HUES64 (cell line): Measurements from ENCODE around the gene SNRPF. TPM values are rescaled to one million over a fixed set of nuclear protein-coding genes. Genes with fewer than 3 reads are reported as not detected.
"Not testable (repeated sequence)": the region's sequence is repeated elsewhere in the genome, so short reads cannot be mapped to it uniquely, and the experiment has no call there.

Source experiments
- H3K27ac ChIP-seq: 2 replicates; pipeline ENCODE4 v1.7.0; 2013; ENCODE audit warnings: low read depth, low read length, inconsistent platforms
- H3K27me3 ChIP-seq: 2 replicates; pipeline ENCODE4 v1.6.1; 2013; ENCODE audit warnings: mild to moderate bottlenecking, low read length; ENCODE audit not compliant: insufficient read depth
- H3K36me3 ChIP-seq: 2 replicates; pipeline ENCODE4 v1.6.1; 2013; ENCODE audit warnings: mild to moderate bottlenecking, low read length; ENCODE audit not compliant: insufficient read depth
- H3K4me1 ChIP-seq: 2 replicates; pipeline ENCODE4 v1.6.1; 2013; ENCODE audit warnings: mild to moderate bottlenecking, low read length, moderate library complexity; ENCODE audit not compliant: insufficient read depth
- H3K4me3 ChIP-seq: 2 replicates; pipeline ENCODE4 v1.5.1; 2013; ENCODE audit warnings: mild to moderate bottlenecking, low read length, moderate library complexity
- H3K9ac ChIP-seq: 2 replicates; pipeline ENCODE4 v1.6.1; 2013; ENCODE audit warnings: mild to moderate bottlenecking, low read depth, low read length
- H3K9me3 ChIP-seq: 2 replicates; pipeline ENCODE4 v1.6.1; 2013; ENCODE audit warnings: low read depth, low read length; ENCODE audit not compliant: insufficient read depth
- WGBS: fragments of 150-250, 120-280 bp; methylation state at CpG from one replicate; pipeline ENCODE4 v1.1.7; 2013; ENCODE audit warnings: missing lambda C conversion rate; 5-methylcytosine and 5-hydroxymethylcytosine counted together
- polyA plus RNA-seq, 2 experiments: library from polyadenylated mRNA; stranded (reverse); fragments of 50-300 nt; gene quantifications; one replicate each; pipeline ENCODE4 v1.2.3, GENCODE V29; 2013

Gene SNRPF
- 138 TPM for polyA plus RNA-seq (2013, experiment 1 of 2)
- polyA plus RNA-seq (2013, experiment 2 of 2): 145 TPM

DNA sequence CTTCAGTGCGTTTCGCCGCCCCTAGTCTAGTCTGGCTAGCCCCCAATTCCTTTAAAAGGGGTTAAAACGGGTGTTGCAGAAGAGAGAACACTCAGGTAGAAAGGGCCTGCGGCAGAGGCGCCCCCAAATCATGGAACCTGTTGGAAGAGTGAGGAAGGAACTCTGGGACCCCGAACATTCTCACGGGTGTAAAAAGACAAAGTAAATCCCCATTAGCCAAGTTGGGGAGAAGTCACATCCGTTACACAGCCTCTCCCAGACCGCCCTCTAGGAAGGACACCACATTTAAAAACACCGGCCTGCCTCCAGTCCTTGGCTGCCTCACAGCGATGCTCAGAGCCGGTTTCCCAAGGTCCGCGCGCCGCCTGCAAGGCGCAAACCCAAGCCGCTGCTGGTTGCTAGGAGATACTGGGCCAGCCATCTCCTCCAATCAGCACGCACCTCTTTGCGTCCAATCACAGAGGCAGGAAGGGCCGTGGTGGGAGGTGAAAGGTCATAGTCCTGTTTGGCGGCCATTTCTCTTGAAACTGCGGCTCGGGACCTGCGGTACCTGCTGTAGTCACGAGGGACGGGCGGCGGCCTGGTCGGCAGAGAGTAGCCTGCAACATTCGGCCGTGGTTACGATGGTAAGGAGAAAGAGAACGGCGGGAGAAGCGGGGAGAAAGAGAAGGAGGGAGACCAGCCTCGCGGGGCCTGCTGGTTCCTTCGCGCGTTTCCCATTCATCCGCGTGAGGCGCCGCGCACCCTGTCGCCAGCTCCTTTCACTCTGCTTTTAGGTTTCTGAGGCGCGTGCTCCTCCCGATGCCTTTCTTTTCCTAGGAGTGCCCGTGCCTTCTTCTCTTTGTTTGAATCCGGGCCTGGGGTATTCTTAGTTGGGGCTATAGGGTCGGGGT, at the start of gene SNRPF:
SNRPF (plus strand) TSS at position 502 of the 893 bp plus-strand sequence; CDS start at position 624, 122 bp downstream.
- H3K4me1 ChIP-seq: peaks cover 11% of the 10 kb centered on the region
- no peaks in the 10 kb centered on the region for H3K27me3 ChIP-seq
- peak within 1 kb of the TSS; percentile 84 for H3K27ac ChIP-seq
- H3K9me3 ChIP-seq: peaks cover 13% of the 10 kb centered on the region
- peak within 1 kb of the TSS; percentile 97 for H3K4me3 ChIP-seq
- WGBS: 2% methylated on average over 51 of the region's 54 CpGs
- peaks cover 31% of the 10 kb centered on the region for H3K36me3 ChIP-seq
- peak within 1 kb of the TSS; percentile 96 for H3K9ac ChIP-seq

DNA sequence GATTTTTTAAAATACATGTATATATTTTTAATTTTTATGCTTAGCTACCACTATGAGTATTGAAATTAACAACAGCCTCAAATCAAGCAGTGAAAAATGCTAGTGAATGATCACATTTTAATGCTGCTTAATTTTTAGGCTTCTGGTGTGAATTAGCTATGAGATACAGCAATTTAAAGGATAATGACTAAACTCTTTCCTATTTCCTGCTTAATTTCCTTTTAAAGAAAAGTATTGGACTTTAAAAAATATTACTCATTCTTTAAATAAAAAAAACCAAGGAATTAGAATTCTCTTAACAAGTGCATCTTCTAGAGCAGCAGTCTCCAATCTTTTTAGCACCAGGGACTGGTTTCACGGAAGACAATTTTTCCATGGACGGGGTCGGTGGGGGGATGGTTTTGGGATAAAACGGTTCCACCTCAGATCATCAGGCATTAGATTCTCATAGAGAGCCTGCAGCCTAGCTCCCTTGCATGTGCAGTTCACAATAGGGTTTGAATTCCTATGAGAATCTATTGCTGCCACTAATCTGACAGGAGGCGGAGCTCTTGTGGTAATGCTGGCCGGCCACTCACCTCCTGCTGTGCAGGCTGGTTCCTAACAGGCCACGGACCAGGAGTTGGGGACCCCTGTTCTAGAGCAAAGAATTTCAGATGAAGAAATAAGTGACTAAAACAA, 49.6 kb upstream of the SNRPF start:
- no peak overlapping the region for H3K9ac ChIP-seq
- H3K4me3 ChIP-seq: no peak overlapping the region
- H3K27ac ChIP-seq: no peak overlapping the region
- 95% methylated on average over 7 of the region's 7 CpGs for WGBS
- H3K4me1 ChIP-seq: no peaks in the 10 kb centered on the region
- H3K9me3 ChIP-seq: peaks cover 5% of the 10 kb centered on the region; the same call in 1 of the 2 replicates
- H3K27me3 ChIP-seq: no peaks in the 10 kb centered on the region
- H3K36me3 ChIP-seq: no peaks in the 10 kb centered on the region

- no peaks in the 10 kb centered on the region for H3K27me3 ChIP-seq
- no peaks in the 10 kb centered on the region for H3K36me3 ChIP-seq
- WGBS: 80% methylated on average over 1 of the region's 2 CpGs
- H3K9ac ChIP-seq: no peak overlapping the region
- peaks cover 5% of the 10 kb centered on the region; the same call in 1 of the 2 replicates for H3K9me3 ChIP-seq
- no peak overlapping the region for H3K27ac ChIP-seq
- no peaks in the 10 kb centered on the region for H3K4me1 ChIP-seq
- H3K4me3 ChIP-seq: no peak overlapping the region
Observed at GRCh38 chr12:95810411-95810810, 48.3 kb upstream of the SNRPF start.

GRCh38 chr12:95812155-95812554, 46.6 kb upstream of the SNRPF start:
- not testable (repeated sequence) for H3K27me3 ChIP-seq, H3K27ac ChIP-seq, H3K4me1 ChIP-seq, H3K36me3 ChIP-seq, H3K4me3 ChIP-seq, H3K9ac ChIP-seq, H3K9me3 ChIP-seq
- 100% methylated on average over 2 of the region's 4 CpGs for WGBS

GRCh38 chr12:95815632-95816212, 43.0 kb upstream of the SNRPF start:
- 100% methylated on average over 1 of the region's 5 CpGs for WGBS
- H3K9ac ChIP-seq: no peak overlapping the region
- no peaks in the 10 kb centered on the region for H3K36me3 ChIP-seq
- H3K4me1 ChIP-seq: no peaks in the 10 kb centered on the region
- H3K9me3 ChIP-seq: no peaks in the 10 kb centered on the region
- H3K27me3 ChIP-seq: no peaks in the 10 kb centered on the region
- H3K4me3 ChIP-seq: no peak overlapping the region
- H3K27ac ChIP-seq: no peak overlapping the region

DNA sequence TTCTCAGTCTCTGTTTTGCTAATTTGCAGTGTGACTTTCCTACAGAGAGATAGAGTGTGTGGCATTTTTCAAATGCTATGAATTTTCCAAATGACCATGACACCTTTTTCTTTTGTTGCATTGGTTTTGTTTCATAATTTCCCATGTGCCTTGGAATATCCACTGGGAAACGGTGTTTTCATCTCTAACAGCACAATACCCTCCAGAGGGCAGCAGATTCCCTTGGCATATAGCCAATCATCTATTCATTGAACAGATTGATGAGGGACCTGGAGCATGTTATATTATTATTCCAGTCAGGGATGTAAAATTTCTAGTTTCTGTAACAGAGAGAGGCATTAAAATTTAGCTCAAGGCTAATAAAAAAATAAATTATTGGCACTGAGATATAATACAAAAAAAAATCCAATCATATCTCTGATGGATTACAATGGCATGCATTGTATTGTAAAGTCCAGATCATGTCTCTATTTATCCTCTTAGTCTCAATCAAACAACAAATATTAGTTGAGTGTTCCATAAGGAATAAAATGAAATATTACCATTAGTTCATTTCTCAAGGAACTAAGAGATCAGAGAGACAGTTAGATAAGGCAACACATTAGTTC, 38.6 kb upstream of the SNRPF start:
- no CpG with 5 or more reads among the region's 1 CpG for WGBS
- Histone ChIP-seq H3K27me3 (no peaks in the 10 kb centered on the region), H3K4me3 (no peak overlapping the region), H3K9ac (no peak overlapping the region), H3K4me1 (no peaks in the 10 kb centered on the region), H3K9me3 (no peaks in the 10 kb centered on the region), H3K36me3 (no peaks in the 10 kb centered on the region), H3K27ac (no peak overlapping the region)

DNA sequence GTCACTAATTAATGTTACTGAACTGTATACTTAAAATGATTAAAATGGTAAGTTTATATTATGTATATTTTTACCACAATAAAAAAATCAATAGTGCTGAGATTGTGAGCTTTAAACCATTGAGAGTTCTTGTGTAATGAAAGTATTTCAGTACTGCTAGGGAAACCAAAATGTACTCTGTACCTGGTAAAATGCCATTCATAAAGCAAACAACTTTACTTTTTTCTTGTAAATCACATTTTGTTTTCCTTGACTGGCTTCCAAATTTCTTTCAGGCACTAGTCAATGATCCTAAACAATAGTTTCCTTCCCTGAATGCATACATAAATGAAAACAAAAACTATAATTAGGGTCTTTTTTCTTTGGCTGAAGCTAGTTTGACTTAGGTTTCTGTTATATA, 29.4 kb upstream of the SNRPF start:
- no peaks in the 10 kb centered on the region for H3K36me3 ChIP-seq
- H3K4me3 ChIP-seq: no peak overlapping the region
- H3K27ac ChIP-seq: no peak overlapping the region
- H3K9me3 ChIP-seq: no peaks in the 10 kb centered on the region
- no peak overlapping the region for H3K9ac ChIP-seq
- H3K27me3 ChIP-seq: no peaks in the 10 kb centered on the region
- peaks cover 8% of the 10 kb centered on the region; the same call in 1 of the 2 replicates for H3K4me1 ChIP-seq

GRCh38 chr12:95830335-95831089, 28.2 kb upstream of the SNRPF start:
- Histone ChIP-seq H3K9ac (no peak overlapping the region), H3K9me3 (no peaks in the 10 kb centered on the region), H3K27me3 (no peaks in the 10 kb centered on the region), H3K36me3 (no peaks in the 10 kb centered on the region), H3K27ac (no peak overlapping the region), H3K4me1 (peaks cover 8% of the 10 kb centered on the region; the same call in 1 of the 2 replicates), H3K4me3 (no peak overlapping the region)
- WGBS: 83% methylated on average over 2 of the region's 2 CpGs

DNA sequence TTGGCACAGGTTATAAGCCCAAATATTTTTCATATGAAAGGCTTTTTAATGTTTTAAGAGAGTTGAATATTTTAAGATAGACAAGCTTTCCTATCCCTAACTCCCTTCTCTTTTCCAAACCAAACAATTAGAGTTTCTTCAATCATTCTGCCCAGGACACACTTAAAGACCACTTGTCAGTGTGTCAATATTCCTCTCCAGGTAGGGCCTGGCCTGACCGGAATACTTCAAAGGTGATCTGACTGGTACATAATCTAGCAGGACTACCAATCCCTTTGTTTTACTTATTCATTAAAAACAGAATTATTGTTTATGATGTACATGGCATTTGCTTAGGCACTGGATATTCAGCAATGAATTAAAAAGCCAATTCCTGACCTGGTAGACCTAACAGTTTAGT, 24.2 kb upstream of the SNRPF start:
- no peak overlapping the region for H3K4me3 ChIP-seq
- no peak overlapping the region for H3K27ac ChIP-seq
- H3K27me3 ChIP-seq: no peaks in the 10 kb centered on the region
- H3K36me3 ChIP-seq: no peaks in the 10 kb centered on the region
- no peak overlapping the region for H3K9ac ChIP-seq
- no peaks in the 10 kb centered on the region for H3K9me3 ChIP-seq
- H3K4me1 ChIP-seq: no peaks in the 10 kb centered on the region
- 92% methylated on average over 1 of the region's 1 CpG for WGBS

DNA sequence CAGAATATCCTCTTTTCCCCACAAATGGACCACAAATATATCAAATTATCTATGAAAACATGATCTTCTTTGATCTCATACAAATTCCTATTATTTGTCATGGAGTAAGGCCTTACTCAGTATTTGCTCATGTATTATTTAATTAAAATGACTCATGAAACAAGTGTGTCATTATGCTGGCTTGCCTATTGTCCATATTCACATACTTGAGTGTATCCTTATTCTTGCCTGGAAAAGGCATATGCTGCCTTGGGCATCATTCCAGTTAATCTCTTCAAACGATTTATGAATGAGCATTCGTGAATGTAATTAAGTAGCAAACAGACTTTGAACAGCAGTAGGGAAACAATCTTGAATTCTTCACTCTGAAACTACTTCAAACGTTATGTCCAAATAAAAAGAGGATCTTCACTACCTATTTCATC, 22.6 kb upstream of the SNRPF start:
- no peaks in the 10 kb centered on the region for H3K27me3 ChIP-seq
- H3K36me3 ChIP-seq: no peaks in the 10 kb centered on the region
- no peaks in the 10 kb centered on the region for H3K9me3 ChIP-seq
- no peaks in the 10 kb centered on the region for H3K4me1 ChIP-seq
- H3K4me3 ChIP-seq: no peak overlapping the region
- no peak overlapping the region for H3K27ac ChIP-seq
- WGBS: 77% methylated on average over 3 of the region's 3 CpGs
- H3K9ac ChIP-seq: no peak overlapping the region
